Keratinocyte (primary cell): ENCODE results near the gene ZRSR2.

ENCODE experiments used
- CTCF ChIP-seq, 3 experiments: IDR thresholded peaks in 1 of 3; conservative IDR thresholded peaks in 1 of 3; optimal IDR thresholded peaks in 1 of 3; 2 replicates in 2 of 3; 3 replicates in 1 of 3; pipeline versions ENCODE3 to v1.5.1; 2011; ENCODE audit warnings: low read length in 3 of 3, mild to moderate bottlenecking in 3 of 3, moderate library complexity in 2 of 3, control low read depth in 1 of 3, inconsistent platforms in 1 of 3; ENCODE audit not compliant: insufficient read depth in 2 of 3; ENCODE audit errors: extremely low read depth in 1 of 3
- EZH2 ChIP-seq: IDR thresholded peaks from one replicate; pipeline ENCODE4 v1.6.1; 2012; ENCODE audit warnings: inconsistent platforms, mild to moderate bottlenecking, low read length, moderate library complexity

GRCh38 chrX:15814771-15815365, 24.6 kb downstream of the ZRSR2 start:
- no peak for TF ChIP-seq CTCF (optimal IDR thresholded peaks at IDR 0.05 in 1 of 3, IDR thresholded peaks at IDR 0.05 in 1 of 3, conservative IDR thresholded peaks at IDR 0.05 in 1 of 3; ENCODE audit: extremely low read depth in 1 of 3, insufficient read depth in 2 of 3, low read length in 3 of 3)
- no peak for TF ChIP-seq EZH2
